ENCODE results near the gene PLXNA2. TPM values are rescaled to one million over a fixed set of nuclear protein-coding genes. Genes with fewer than 3 reads are reported as not detected.

PLXNA2 gene
- polyA plus RNA-seq, 1 of the 3 experiments (the other 2 are of a cell fraction): 8.5 TPM

DNA sequence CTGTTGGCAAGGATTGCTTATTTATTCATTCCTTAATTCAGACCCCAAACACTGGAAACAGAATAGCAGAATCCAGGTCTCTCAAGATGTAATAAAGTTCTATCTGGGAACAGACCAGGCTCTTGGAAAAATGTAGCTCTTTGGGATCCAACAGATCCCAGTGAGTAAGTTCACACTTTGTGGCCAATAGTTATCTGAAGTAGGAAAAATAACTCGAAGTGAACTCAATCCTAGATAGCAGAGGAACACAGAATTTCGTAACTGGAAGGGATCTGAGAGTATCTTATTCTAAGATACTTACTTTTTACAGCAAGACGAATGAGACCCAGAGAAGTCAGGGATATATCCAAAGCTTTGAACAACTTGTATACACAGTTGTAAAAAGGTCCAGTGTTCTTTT is 182.6 kb downstream of the PLXNA2 start:
- 83% methylated on average over 3 of the region's 3 CpGs for WGBS (ENCODE audit: low lambda C conversion rate)
- CTCF ChIA-PET: interaction anchor here (1.0 to 13.7 kb wide), 6 partner anchors 25 to 178 kb away, joined by 3 to 99 read pairs (median 3); no protein-coding TSS in a partner anchor

DNA sequence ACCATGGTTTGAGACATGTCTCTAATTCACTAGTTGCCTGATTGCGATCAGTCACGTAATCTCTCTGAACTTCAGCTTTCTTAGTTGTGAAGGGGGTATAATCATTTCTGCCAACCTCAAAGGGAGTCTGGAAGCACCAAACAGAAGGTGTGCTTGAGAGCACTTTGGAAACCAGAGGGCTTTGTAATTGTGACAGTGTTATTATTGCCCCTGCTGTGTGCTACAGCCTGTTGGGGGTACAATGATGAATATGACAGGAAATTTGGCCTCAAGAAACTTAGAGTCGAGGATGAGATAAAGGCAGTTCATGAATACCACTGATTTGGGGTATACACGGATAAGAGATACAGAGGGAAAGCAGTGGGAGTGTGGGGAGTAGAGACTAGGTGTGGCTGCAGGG is 183.1 kb downstream of the PLXNA2 start:
- POLR2A ChIA-PET: no interaction called here
- Histone ChIP-seq H3K27me3 (ENCODE audit: insufficient read depth) (no peaks in the 10 kb centered on the region), H3K27ac (ENCODE audit: low read depth in 2 of 2, low read length in 1 of 2) (peak overlapping the region in 1 of 2 experiments; percentile 9; a peak in 1 of 4 replicates), H3K9me3 (no peaks in the 10 kb centered on the region), H3K36me3 (replicated peaks in 1 of 2; ENCODE audit: control insufficient read depth in 1 of 2, insufficient read depth in 2 of 2, low read length in 1 of 2) (peaks cover 3 to 22% of the 10 kb centered on the region in 2 experiments), H3K4me1 (ENCODE audit: control insufficient read depth in 1 of 2, insufficient read depth in 2 of 2, low read depth in 1 of 2, low read length in 1 of 2) (peaks cover 20 to 43% of the 10 kb centered on the region in 2 experiments), H3K79me2 (ENCODE audit: insufficient read depth) (no peaks in the 10 kb centered on the region), H3K4me2 (no peak overlapping the region), H3K9ac (no peak overlapping the region), H3F3A (replicated peaks; ENCODE audit: insufficient read depth) (no peaks in the 10 kb centered on the region), H3K9me2 (no peaks in the 10 kb centered on the region), H3K4me3 (ENCODE audit: low read depth in 2 of 2, low read length in 1 of 2) (no peak overlapping the region), H4K20me1 (ENCODE audit: insufficient read depth) (no peaks in the 10 kb centered on the region), H2AFZ (ENCODE audit: low read depth) (no peak overlapping the region)
- DNase-seq: no peak
- 91% methylated on average over 4 of the region's 4 CpGs for WGBS (ENCODE audit: low lambda C conversion rate)
- CTCF ChIA-PET: interaction anchor here (1.0 to 13.7 kb wide), 5 partner anchors 9 to 179 kb away, joined by 3 to 99 read pairs (median 5); no protein-coding TSS in a partner anchor
- TF ChIP-seq NRF1 (IDR thresholded peaks at IDR 0.05; ENCODE audit: low read depth, low read length): no peak
- no peak for TF ChIP-seq GATA2 (CRISPR knock-in tag; IDR thresholded peaks at IDR 0.05)
- no peak for TF ChIP-seq EP300 (IDR thresholded peaks at IDR 0.05; ENCODE audit: borderline replicate concordance in 1 of 2, low read depth in 1 of 2, low read length in 1 of 2)
- TF ChIP-seq EZH2phosphoT487 (IDR thresholded peaks at IDR 0.05; ENCODE audit: borderline replicate concordance, low read depth): no peak
- no peak for TF ChIP-seq SIN3A (IDR thresholded peaks at IDR 0.05; ENCODE audit: borderline replicate concordance, low read depth, low read length)

More for the DNA sequence above, 182.6 kb downstream of the PLXNA2 start:
- no peaks in the 10 kb centered on the region for H3K27me3 ChIP-seq (ENCODE audit: insufficient read depth)
- no peak overlapping the region for H3K4me3 ChIP-seq (ENCODE audit: low read depth in 2 of 2, low read length in 1 of 2)
- peaks cover 3 to 24% of the 10 kb centered on the region in 2 experiments for H3K36me3 ChIP-seq (replicated peaks in 1 of 2; ENCODE audit: control insufficient read depth in 1 of 2, insufficient read depth in 2 of 2, low read length in 1 of 2)
- H3K9me2 ChIP-seq: no peaks in the 10 kb centered on the region
- H3K4me2 ChIP-seq: no peak overlapping the region
- no peak for TF ChIP-seq NFIC (IDR thresholded peaks at IDR 0.05; ENCODE audit: borderline replicate concordance)
- TF ChIP-seq POLR2AphosphoS5 (IDR thresholded peaks at IDR 0.05; ENCODE audit: low read depth, low read length): no peak
- no peak for TF ChIP-seq SMC3 (IDR thresholded peaks at IDR 0.05; ENCODE audit: low read depth, low read length)
- TF ChIP-seq GATA2 (CRISPR knock-in tag; IDR thresholded peaks at IDR 0.05): no peak
- no peak for TF ChIP-seq PBX3 (IDR thresholded peaks at IDR 0.05)
- TF ChIP-seq FOSL2 (IDR thresholded peaks at IDR 0.05; ENCODE audit: borderline replicate concordance, low read depth): no peak
- no peak for TF ChIP-seq TCF12 (IDR thresholded peaks at IDR 0.05)
- TF ChIP-seq FOXJ3 (CRISPR knock-in tag; IDR thresholded peaks at IDR 0.05): no peak
- no peak for TF ChIP-seq YY1 (IDR thresholded peaks at IDR 0.05; ENCODE audit: low read depth)
- TF ChIP-seq USF2 (IDR thresholded peaks at IDR 0.05; ENCODE audit: borderline replicate concordance, low read depth, low read length): no peak
- no peak for TF ChIP-seq FOXM1 (IDR thresholded peaks at IDR 0.05; ENCODE audit: low read depth)
- no peaks in the 10 kb centered on the region for H3K79me2 ChIP-seq (ENCODE audit: insufficient read depth)
- no peaks in the 10 kb centered on the region for H3F3A ChIP-seq (replicated peaks; ENCODE audit: insufficient read depth)
- H3K9me3 ChIP-seq: no peaks in the 10 kb centered on the region
- peaks cover 20 to 43% of the 10 kb centered on the region in 2 experiments for H3K4me1 ChIP-seq (ENCODE audit: control insufficient read depth in 1 of 2, insufficient read depth in 2 of 2, low read depth in 1 of 2, low read length in 1 of 2)
- no peak for DNase-seq
- H3K27ac ChIP-seq (ENCODE audit: low read depth in 2 of 2, low read length in 1 of 2): no peak overlapping the region
- H4K20me1 ChIP-seq (ENCODE audit: insufficient read depth): no peaks in the 10 kb centered on the region
- H2AFZ ChIP-seq (ENCODE audit: low read depth): no peak overlapping the region
- POLR2A ChIA-PET: no interaction called here
- H3K9ac ChIP-seq: no peak overlapping the region

All from SK-N-SH (cell line).